C4-2B (cell line): Measurements from ENCODE around the gene UBD.

Experiments
- ZFX ChIP-seq: fragments of 450-650 bp; IDR thresholded peaks from 2 replicates; pipeline ENCODE4 v1.6.1; 2017
- TF ChIP-seq, protein P1 (sequence below): fragments of 450-650 bp; conservative IDR thresholded peaks from 2 replicates; pipeline ENCODE4 v1.5.1; 2017; ENCODE audit warnings: mild to moderate bottlenecking

DNA sequence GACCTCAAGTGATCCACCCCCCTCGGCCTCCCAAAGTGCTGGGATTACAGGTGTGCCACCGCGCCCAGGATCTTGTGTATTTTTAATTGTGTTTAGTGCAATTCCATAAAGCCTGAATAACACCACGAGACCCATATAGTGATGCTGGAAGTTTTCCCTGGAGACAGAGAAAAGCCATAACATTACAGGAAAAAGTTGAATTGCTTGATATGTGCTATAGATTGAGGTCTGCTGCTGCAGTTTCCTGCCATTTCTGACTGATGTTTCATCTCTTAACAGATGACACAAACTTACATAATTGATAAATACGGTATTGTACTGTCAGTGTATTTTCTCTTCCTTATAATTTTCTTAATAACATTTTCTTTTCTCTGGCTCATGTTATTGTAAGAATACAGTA lies 7.3 kb upstream of the UBD start:
- TF ChIP-seq ZFX = no peak
- TF ChIP-seq, protein P1, sequence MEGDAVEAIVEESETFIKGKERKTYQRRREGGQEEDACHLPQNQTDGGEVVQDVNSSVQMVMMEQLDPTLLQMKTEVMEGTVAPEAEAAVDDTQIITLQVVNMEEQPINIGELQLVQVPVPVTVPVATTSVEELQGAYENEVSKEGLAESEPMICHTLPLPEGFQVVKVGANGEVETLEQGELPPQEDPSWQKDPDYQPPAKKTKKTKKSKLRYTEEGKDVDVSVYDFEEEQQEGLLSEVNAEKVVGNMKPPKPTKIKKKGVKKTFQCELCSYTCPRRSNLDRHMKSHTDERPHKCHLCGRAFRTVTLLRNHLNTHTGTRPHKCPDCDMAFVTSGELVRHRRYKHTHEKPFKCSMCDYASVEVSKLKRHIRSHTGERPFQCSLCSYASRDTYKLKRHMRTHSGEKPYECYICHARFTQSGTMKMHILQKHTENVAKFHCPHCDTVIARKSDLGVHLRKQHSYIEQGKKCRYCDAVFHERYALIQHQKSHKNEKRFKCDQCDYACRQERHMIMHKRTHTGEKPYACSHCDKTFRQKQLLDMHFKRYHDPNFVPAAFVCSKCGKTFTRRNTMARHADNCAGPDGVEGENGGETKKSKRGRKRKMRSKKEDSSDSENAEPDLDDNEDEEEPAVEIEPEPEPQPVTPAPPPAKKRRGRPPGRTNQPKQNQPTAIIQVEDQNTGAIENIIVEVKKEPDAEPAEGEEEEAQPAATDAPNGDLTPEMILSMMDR = no peak
